Endodermal cell (in vitro differentiated cells): Measurements from ENCODE around the gene CAMKK2. TPM values are rescaled to one million over a fixed set of nuclear protein-coding genes. Genes with fewer than 3 reads are reported as not detected.

Source experiments
- DNase-seq: peaks from one replicate; pipeline ENCODE4 v3.0.0-alpha.2; 2017
- H3K27ac ChIP-seq: 2 replicates; pipeline ENCODE4 v1.5.1; 2013; ENCODE audit warnings: mild to moderate bottlenecking, low read depth, low read length, moderate library complexity
- H3K27me3 ChIP-seq: 2 replicates; pipeline ENCODE4 v1.6.1; 2013; ENCODE audit warnings: mild to moderate bottlenecking, low read length, moderate library complexity; ENCODE audit not compliant: insufficient read depth, control insufficient read depth, poor library complexity, severe bottlenecking
- H3K36me3 ChIP-seq: 2 replicates; pipeline ENCODE4 v1.7.0; 2013; ENCODE audit warnings: mild to moderate bottlenecking, low read length, moderate library complexity; ENCODE audit not compliant: control insufficient read depth, insufficient read depth
- H3K4me1 ChIP-seq: one replicate; pipeline ENCODE4 v1.7.0; 2013; ENCODE audit warnings: low read length; ENCODE audit not compliant: control insufficient read depth, insufficient read depth
- H3K4me3 ChIP-seq: 2 replicates; pipeline ENCODE4 v1.5.1; 2013; ENCODE audit warnings: mild to moderate bottlenecking, low read length, moderate library complexity
- H3K9ac ChIP-seq: 2 replicates; pipeline ENCODE4 v1.6.1; 2013; ENCODE audit warnings: mild to moderate bottlenecking, low read length, moderate library complexity; ENCODE audit not compliant: poor library complexity, severe bottlenecking; ENCODE audit errors: extremely low read depth
- H3K9me3 ChIP-seq: 2 replicates; pipeline ENCODE4 v1.6.1; 2013; ENCODE audit warnings: mild to moderate bottlenecking, low read length, moderate library complexity; ENCODE audit not compliant: control insufficient read depth
- H3K27ac Mint-ChIP-seq: 2 replicates; pipeline ENCODE4 v1.8.0; 2020; ENCODE audit warnings: mixed read lengths
- H3K27me3 Mint-ChIP-seq: 2 replicates; pipeline ENCODE4 v1.8.0; 2021; ENCODE audit warnings: mild to moderate bottlenecking, mixed read lengths; ENCODE audit not compliant: insufficient read depth
- H3K36me3 Mint-ChIP-seq: 2 replicates; pipeline ENCODE4 v1.8.0; 2020; ENCODE audit warnings: low read depth, mixed read lengths
- H3K4me1 Mint-ChIP-seq: 2 replicates; pipeline ENCODE4 v1.8.0; 2020; ENCODE audit warnings: mixed read lengths
- H3K4me3 Mint-ChIP-seq: 2 replicates; pipeline ENCODE4 v1.8.0; 2020; ENCODE audit warnings: mild to moderate bottlenecking, moderate library complexity, mixed read lengths
- H3K9me3 Mint-ChIP-seq: 2 replicates; pipeline ENCODE4 v1.8.0; 2020; ENCODE audit warnings: mild to moderate bottlenecking, mixed read lengths
- CTCF ChIP-seq: fragments of 200-600 bp; sonication (generic); conservative IDR thresholded peaks from 2 replicates; pipeline ENCODE4 v1.5.0; 2021; ENCODE audit warnings: antibody characterized with exemption, mild to moderate bottlenecking
- WGBS, 2 experiments: methylation state at CpG; one replicate each; pipeline versions ENCODE4 v1.1.5 to v1.1.7; 2013; ENCODE audit warnings: missing lambda C conversion rate in 2 of 2, mixed read lengths in 1 of 2; ENCODE audit not compliant: insufficient coverage in 1 of 2, insufficient read length in 1 of 2; 5-methylcytosine and 5-hydroxymethylcytosine counted together
- total RNA-seq, 2 donors: library from RNA; stranded (reverse); fragmentation: NEBNext Ultra II Directional in 1 of 2; extraction: Animal tissue kit (Norgen Biotek cat#: 25700) in 1 of 2; gene quantifications; 2 replicates in 1 of 2; 3 replicates in 1 of 2; pipeline ENCODE4 v1.2.1, GENCODE V29; 2021

Gene CAMKK2
- total RNA-seq, 2 donors from 2014 or later, result 95.8 to 113 TPM

- Histone ChIP-seq H3K27ac (no peak overlapping the region), H3K9ac (no peak overlapping the region), H3K9me3 (no peaks in the 10 kb centered on the region), H3K4me1 (peaks cover 24% of the 10 kb centered on the region), H3K36me3 (peaks cover 61% of the 10 kb centered on the region), H3K4me3 (no peak overlapping the region), H3K27me3 (no peaks in the 10 kb centered on the region)
- peak overlapping the region; percentile 84 for H3K27ac Mint-ChIP-seq
- H3K27me3 Mint-ChIP-seq, result no peaks in the 10 kb centered on the region
- peaks cover 65% of the 10 kb centered on the region for H3K36me3 Mint-ChIP-seq
- 89 to 90% methylated on average over 36 to 38 of the region's 38 CpGs for WGBS, 2 experiments
- no peaks in the 10 kb centered on the region for H3K9me3 Mint-ChIP-seq
- H3K4me3 Mint-ChIP-seq, result no peak overlapping the region
- H3K4me1 Mint-ChIP-seq, result peaks cover 19% of the 10 kb centered on the region
- TF ChIP-seq CTCF, result no peak
- DNase-seq, result peak; percentile 78
Observed at GRCh38 chr12:121240484-121241101, 55.9 kb downstream of the CAMKK2 start.

GRCh38 chr12:121240062-121240420, 56.5 kb downstream of the CAMKK2 start:
- H3K4me3 ChIP-seq, result no peak overlapping the region
- peaks cover 24% of the 10 kb centered on the region for H3K4me1 ChIP-seq
- no peak overlapping the region for H3K27ac ChIP-seq
- TF ChIP-seq CTCF, result no peak
- WGBS, 2 experiments, result 86 to 88% methylated on average over 7 of the region's 7 CpGs
- Mint-ChIP-seq H3K27me3 (no peaks in the 10 kb centered on the region), H3K4me3 (no peak overlapping the region), H3K36me3 (peaks cover 66% of the 10 kb centered on the region), H3K4me1 (peaks cover 19% of the 10 kb centered on the region), H3K27ac (peak overlapping the region; percentile 55), H3K9me3 (no peaks in the 10 kb centered on the region)
- H3K9ac ChIP-seq, result no peak overlapping the region
- peaks cover 59% of the 10 kb centered on the region for H3K36me3 ChIP-seq
- H3K9me3 ChIP-seq, result no peaks in the 10 kb centered on the region
- H3K27me3 ChIP-seq, result no peaks in the 10 kb centered on the region
- DNase-seq, result no peak

DNA sequence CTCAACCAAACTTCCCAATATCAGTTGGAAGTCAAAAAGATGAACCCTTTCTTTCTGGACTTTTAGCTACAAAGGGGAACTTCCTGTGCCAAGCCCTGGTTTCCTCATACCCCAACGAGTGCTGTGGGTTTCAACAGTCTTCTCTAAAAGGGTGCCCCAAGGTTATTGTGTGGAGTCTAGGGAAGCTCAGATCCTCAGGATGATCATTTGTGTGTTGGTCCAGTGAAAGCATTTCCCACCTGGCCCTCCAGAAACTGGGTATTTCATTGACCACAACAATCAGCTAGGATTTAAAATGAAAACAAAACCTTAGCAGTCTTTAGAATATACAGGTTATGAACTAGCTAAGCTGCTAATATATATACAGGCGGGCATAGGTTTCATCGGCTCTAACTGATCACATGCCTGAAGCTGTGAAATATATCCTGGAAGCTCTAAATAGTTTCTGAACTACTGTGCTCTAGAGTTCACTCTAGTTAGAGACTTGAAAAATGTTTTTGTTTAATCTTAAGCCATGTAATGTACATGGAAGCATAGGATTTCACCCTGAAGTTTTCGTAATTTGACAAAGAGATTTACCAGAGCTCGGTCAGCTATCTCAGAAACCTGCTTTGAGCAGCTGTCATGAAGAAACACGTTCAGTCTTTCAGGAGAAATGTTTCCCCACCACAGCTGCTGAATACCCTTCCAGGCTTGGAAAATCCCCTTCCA, 57.0 kb downstream of the CAMKK2 start:
- 88 to 100% methylated on average over 5 to 6 of the region's 6 CpGs for WGBS, 2 experiments
- Mint-ChIP-seq H3K9me3 (no peaks in the 10 kb centered on the region), H3K27ac (peak overlapping the region; percentile 90), H3K36me3 (peaks cover 65% of the 10 kb centered on the region), H3K4me1 (peaks cover 19% of the 10 kb centered on the region), H3K27me3 (no peaks in the 10 kb centered on the region), H3K4me3 (no peak overlapping the region)
- no peak overlapping the region for H3K4me3 ChIP-seq
- H3K9me3 ChIP-seq, result no peaks in the 10 kb centered on the region
- H3K9ac ChIP-seq, result peak overlapping the region; percentile 16
- no peak for DNase-seq
- H3K36me3 ChIP-seq, result peaks cover 57% of the 10 kb centered on the region
- H3K27ac ChIP-seq, result peak overlapping the region; percentile 74
- peaks cover 24% of the 10 kb centered on the region for H3K4me1 ChIP-seq
- no peaks in the 10 kb centered on the region for H3K27me3 ChIP-seq
- TF ChIP-seq CTCF, result no peak
